ENCODE data around the gene NAV1.

DNA sequence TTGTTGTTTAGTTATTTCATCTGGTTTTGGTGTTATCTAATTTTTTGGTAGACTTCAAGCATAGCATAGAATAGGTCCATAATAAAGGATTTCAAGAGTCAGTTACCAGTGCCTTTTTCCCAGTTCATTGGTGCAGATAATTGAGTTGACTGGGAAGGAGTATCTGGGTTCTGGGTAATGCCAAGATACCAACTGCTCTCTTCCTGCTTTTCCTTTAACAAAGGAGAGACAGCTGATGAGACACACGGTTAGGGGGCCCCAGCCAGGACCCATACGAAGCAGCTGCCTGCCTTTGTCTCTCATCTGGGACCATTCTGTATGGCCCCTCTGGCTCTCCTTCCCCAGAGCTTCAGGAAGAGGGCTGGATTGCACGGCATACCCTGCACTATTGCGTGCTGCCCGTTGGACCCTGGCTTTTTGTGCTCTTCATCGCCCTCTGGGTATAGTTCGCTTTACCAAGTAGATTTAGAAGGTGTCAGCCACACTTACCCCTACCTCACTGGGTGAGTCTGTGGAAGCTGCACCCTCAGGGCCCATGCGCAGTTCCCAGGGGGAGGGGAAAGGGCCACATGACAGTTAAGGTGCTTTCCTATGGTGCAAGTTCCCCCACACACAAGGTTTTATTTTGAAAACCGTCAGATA is 7.0 kb downstream of the NAV1 start:
- no peak for TF ChIP-seq CTBP1 (IDR thresholded peaks at IDR 0.05; ENCODE audit: borderline replicate concordance)
- TF ChIP-seq ELF4 (IDR thresholded peaks at IDR 0.05): no peak
